Brain pericyte (primary cell): ENCODE data around the gene MED19.
"Not testable (repeated sequence)": the region's sequence is repeated elsewhere in the genome, so short reads cannot be mapped to it uniquely, and the experiment has no call there.

Experiments
- DNase-seq: peaks from one replicate; pipeline ENCODE4 v3.0.0-alpha.2; 2012; ENCODE audit warnings: low read depth, low spot score

MED19 gene

GRCh38 chr11:57704932-57705331, 7.1 kb downstream of the MED19 start:
- DNase-seq = no peak

DNA sequence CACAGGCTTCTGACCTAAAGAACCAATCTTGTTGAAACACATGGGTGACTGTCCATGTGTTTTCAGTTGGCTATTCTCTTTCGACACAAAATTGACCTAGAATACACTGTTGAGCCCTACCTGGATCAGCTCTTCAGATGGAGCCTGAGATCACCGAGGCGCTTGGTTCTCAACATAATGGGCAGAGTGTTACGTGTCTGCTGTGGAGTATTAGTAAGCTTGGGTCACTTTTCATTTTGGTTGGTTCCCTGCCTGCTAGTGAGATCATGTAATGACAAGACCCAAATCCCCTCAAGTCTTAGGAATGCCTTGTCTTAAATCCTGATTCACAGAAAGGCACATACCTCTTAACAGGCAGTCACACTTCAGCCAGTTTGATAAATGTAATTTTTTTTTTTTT, 8.7 kb downstream of the MED19 start:
- no peak for DNase-seq

GRCh38 chr11:57700425-57700824, 11.6 kb downstream of the MED19 start:
- no peak for DNase-seq

- no peak for DNase-seq
Observed at GRCh38 chr11:57699813-57700212, 12.2 kb downstream of the MED19 start.

- no peak for DNase-seq
Observed at GRCh38 chr11:57698843-57699365, 13.1 kb downstream of the MED19 start.

DNA sequence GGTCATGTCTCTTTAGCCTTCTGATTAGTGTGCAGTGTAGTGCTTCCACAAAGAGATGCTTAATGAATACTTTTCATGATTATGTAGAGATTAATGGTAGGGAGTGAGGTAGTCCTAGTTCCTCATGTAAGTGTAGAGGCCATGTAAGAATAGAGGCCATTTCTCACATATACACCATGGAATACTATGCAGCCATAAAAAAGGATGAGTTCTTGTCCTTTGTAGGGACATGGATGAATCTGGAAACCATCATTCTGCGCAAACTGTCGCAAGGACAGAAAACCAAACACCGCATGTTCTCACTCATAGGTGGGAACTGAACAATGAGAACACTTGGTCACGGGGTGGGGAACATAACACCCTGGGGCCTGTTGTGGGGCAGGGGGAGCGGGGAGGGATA, 21.5 kb downstream of the MED19 start:
- not testable (repeated sequence) for DNase-seq

GRCh38 chr11:57681168-57681567, 30.8 kb downstream of the MED19 start:
- no peak for DNase-seq

DNA sequence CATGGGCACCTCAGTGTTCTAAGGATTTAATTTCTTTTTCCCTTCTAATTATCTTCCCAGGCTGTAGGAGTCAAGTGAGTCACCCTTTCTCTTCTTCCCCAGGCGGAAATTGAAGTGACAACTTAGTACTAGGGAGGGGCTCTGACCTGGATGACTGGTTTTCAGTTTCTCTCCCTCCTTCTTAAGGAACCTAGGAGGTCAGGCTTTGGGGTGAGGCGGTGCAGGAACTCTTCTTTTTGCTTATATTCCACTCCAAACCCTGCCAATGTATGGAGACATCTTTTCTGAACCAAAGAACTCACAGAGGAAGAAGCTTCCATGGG, 31.5 kb downstream of the MED19 start:
- DNase-seq = no peak

DNA sequence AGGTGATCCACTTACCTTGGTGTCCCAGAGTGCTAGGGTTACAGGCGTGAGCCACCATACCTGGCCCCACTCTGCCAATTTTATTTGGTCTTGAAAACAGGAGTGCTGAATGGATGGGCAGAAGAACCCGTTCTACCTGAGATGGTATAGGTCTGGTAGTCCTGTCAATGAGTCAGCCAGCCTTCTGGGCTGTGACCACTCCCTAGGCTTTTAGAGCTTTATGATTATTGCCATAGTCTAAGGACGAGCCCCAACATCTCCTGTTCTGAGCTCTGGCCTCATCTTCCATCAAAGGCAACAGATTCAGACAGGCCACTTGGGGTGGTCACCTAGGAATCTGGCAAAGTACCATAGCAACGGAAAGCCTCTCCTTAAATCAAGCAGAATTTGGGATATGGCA, 32.6 kb downstream of the MED19 start:
- DNase-seq = no peak

DNA sequence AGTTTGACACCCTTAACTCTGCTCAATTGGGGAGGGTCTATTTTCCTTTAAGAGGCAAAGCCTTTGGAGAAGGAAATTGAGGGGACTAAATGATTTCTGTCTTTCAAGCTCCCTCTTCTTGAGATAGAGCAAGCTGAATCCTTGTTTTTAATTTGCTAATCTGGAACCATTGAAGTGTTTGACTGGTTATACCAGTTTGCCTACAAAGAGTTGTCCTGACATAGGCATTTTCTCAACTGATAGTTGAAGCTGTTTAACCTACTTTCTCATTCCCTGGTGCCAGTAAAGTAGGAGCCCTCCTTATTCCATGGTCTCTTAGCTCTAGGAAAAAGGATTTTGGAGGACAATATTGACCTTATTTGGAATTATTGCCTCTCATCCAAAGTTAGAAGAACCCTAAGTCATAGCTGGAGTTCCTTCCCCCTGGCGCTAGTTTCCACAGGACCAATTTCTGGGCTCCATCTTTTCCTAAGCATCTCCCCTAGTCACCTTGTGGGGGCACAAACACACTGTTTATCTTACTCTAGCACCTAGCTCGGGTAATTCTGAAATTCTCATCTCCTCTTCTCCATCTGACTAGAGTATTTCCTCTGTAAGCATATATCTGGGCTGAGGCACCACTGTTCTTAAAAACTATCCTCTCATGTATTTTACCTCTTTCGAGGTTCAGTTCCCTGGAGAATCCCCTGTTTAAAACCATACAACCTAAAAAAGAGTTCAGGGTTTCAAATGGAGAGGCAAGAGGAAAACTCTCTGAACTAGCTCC, 36.7 kb downstream of the MED19 start:
- DNase-seq = no peak

DNA sequence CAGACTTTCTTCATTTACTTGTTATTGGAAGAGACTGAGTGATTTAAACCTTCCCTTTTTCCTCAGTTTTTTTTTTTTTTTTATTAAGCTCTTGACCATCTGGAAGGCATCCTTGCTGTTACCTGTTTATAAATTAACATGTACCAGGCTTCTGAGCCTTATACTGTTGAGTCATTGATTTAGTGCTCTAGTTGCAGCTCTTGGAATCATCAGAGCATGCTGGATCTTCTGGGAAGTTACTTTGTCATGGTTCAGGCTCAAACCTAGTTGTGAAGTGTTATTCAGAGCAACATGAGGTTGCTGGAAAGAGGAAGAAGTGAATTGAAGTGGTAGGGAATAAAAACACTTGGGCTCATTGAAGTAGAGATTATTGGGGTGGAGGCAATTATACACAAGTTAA, 37.8 kb downstream of the MED19 start:
- DNase-seq = no peak

GRCh38 chr11:57668434-57668782, 43.6 kb downstream of the MED19 start:
- no peak for DNase-seq

- peak; percentile 100 for DNase-seq
Observed at GRCh38 chr11:57667736-57668433, 44.1 kb downstream of the MED19 start, which contains the start of gene ZDHHC5. Gene ZDHHC5, plus strand, starts transcription at chr11:57668114. Its CDS starts 4,977 bp downstream, at chr11:57673091.

DNA sequence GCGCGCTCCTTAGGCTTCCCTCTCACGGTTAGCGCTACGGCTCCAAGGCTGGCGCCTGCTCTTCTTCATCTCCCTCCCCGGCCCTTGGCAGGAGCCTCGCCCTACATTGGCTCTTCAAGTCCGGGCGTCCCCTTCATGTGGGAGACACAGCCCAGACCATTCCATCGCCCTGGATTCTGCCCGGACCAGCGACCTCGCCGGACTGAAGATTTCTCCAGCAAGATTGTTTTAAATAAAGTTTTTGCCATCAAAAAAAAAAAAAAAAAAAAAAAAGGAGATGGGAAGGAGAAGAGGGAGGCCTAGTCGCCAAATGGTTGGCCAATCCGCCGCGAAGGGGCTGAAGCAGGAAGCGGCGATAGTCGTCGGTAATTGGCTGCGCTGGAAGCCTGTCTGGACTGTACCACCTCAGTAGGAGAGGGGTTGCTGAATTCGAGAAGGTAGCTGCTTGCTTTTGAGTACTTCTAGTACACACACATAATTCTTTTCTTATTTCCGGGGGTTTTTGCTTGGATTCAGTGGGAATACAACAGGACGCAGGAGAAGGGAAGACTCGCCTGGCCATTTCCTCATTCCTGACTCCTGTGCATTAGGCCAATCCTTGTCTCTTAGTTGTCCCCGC, 44.8 kb downstream of the MED19 start:
- DNase-seq = no peak

DNA sequence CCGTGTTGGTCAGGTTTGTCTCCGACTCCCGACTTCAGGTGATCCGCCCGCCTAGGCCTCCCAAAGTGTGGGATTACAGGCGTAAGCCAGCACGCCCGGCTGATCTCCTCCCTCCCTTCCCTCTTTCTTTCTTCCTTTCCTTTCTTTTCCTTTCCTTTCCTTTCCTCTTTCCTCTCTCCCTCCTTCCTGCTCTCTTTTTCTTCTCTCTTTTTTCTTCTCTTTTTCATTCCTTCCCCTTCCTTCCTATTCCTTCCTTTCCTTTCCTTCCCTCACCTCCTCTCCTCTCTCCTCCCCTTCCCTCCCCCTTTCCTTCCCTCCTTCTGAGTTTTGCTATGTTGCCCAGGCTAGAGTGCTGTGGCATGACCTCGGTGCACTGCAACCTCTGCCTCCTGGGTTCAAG, 48.0 kb downstream of the MED19 start:
- DNase-seq = no peak

DNA sequence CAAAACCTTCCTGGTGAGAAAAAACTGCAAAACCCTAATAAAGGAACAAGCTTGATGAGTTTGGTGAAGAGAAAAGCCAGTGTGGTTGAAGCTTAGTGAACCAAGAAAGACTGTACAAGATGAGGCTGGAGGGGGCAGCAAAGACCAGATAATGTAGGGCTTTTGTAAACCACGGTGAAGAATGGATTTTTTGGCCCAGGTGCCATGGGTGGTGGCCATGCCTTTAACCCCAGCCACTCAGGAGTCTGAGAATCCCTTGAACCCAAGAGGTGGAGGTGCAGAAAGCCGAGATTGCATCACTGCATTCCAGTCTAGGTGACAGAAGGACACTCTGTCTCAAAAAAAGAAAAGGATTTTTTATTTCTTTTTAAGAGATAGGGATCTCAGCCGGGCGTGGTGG, 49.1 kb downstream of the MED19 start:
- DNase-seq = no peak

DNA sequence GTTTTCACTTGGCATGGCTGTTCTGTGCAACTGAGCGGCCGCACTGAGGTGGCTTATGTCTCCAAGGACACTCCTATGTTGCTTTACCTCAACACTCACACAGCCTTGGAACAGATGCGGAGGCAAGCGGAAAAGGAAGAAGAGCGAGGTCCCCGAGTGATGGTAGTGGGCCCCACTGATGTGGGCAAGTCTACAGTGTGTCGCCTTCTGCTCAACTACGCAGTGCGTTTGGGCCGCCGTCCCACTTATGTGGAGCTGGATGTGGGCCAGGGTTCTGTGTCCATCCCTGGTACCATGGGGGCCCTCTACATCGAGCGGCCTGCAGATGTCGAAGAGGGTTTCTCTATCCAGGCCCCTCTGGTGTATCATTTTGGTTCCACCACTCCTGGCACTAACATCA, 52.3 kb downstream of the MED19 start:
- no peak for DNase-seq

GRCh38 chr11:57658023-57658361, 54.0 kb downstream of the MED19 start:
- no peak for DNase-seq

DNA sequence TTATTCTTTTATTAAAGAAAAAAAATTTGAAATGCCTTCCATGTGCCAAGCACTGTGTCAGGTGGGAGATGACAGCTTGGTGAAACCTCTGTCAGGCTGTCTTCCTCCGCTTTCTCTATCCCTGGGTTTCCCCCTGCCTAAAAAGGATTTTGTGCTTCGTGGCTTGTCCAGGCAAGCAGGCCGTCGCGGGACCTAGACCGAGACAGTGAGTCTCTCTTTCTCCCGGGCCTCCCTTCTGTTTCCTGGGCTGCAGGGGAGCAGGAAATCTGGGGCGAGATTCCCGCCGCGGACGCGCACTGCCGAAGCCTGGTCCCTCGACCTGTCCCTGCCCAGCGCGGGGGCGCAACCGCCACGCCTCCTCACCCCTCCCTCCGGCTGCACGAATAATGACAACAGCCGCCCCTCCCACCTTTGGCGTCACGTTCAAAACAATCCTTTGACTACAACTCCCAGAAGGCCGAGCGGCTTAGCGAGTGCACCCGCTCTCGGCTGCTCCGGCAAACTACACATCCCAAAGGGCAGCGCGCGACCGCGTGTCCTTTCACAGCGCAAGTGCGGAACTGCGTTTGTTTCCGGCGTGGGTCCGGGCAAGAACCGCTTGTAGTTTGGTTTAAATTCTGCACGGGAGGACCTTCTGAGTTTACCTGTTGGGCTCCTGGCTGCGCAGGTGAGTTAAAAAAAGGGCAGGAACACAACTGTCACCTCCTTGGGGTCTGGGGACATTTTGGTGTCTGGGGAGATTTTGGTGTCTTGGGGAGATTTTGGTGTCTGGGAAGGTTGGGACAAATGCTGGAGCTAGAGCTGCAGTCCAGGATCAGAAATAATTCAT, 54.6 kb downstream of the MED19 start, which contains the start of gene CLP1:
Gene CLP1, plus strand, starts transcription at position 569 of the 829 bp plus-strand sequence. CDS start 1,715 bp downstream, outside the sequence.
- peak; percentile 95 for DNase-seq

DNA sequence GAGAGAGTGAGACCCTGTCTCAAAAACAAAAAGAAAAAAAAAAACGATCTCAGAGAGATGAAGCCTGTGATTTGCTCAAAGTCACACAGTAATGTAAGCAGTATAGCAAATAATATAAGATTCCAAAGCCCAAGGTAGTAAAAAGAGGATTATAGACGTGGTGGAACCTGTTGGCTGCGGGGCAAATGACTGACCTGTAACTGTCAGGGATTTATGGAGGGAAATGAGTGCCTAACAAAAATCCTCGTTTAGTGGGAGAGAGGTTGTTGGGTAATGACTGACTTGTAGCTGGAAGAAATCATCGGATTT, 55.2 kb downstream of the MED19 start:
- DNase-seq = no peak
